GM12801 (cell line): ENCODE results near the gene RNF207.

Experiments
- CTCF ChIP-seq: IDR thresholded peaks from one replicate; pipeline ENCODE4 v1.5.1; 2011; ENCODE audit warnings: control low read depth; ENCODE audit not compliant: insufficient read length; ENCODE audit errors: extremely low read depth

Gene RNF207

DNA sequence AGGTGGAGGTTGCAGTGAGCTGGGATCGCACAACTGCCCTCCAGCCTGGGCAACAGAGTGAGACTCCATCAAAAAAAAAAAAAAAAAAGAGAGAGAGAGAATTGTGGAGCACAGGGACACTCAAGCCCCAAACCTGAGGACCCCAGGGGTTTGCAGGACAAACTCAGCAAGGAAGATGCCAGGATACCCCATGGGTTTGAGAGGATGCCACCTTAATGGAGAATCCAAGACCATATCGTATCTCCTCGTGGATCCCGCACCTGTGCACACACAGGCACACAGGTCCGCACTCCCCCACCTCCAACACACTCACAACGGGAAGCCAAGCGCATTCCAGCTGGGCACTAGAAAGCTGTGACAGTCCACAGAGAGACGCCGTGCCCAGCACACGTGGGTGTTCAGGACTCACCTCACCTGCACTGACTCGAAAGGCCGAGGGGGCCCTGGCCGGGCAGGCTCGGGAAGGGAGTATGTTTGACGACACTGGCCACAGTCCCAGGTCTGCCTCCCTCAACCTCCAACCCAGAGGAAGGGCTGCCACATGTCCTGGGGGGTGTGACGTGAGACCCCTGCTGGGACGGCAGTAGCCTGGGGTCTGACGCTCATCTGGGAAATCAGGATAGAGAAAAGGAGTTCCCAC, 36.9 kb upstream of the RNF207 start:
- no peak for TF ChIP-seq CTCF

DNA sequence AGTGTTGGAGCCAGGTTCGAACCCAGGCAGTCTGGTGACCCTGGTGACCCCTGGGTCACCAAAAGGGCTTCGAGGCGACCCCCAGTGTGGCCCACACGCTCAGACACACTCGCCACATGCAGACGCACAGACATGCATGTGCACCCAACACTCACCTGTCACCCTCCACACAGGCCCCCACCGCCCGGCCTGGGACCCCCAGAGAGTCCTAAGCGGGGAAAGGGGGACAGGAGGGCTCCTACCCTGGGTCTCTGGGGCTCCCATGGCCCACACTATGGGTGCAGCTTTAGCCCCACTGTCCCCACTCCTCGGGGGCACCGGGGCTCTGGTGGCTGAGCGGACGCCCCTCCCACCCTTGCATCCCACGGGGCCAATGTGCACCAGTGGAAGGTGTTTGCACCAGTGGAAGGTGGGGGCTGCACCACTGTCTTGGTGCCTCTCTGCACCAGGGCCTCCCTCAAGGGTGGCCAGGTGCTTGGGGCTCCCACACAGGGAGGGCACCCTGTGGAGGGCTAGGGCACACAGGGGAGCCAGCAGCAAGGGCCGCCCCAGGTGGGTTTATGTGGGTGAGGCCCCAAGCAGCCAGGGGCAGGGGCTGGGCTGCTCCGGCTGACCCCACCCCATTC, 35.7 kb upstream of the RNF207 start:
- no peak for TF ChIP-seq CTCF

DNA sequence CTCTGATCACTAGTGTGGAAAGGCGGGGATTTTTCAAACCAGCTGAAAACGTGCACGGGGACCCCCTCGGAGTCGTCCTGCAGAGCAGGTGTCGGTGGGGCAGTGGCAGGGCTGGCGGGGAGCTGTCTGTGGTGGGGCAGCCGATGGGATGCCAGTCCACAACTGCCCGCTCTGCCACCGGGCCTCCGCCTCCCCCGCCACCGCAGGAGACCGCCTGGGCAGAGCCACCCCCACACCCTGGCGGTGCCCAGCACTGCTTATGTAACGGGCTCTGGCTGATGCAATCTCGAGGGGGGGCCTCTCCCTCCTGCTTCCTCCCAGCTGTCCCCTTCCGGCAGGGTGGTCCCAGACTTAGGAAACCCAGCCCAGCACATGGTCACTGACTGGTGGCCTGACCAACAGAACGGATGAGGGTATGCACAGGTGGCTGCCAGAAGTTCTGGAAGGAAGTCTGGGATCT, 35.1 kb upstream of the RNF207 start:
- TF ChIP-seq CTCF: no peak

GRCh38 chr1:6171548-6172124, 34.3 kb upstream of the RNF207 start:
- TF ChIP-seq CTCF: no peak

- no peak for TF ChIP-seq CTCF
These were observed 33.4 kb upstream of the RNF207 start for GRCh38 chr1:6172549-6172948.

DNA sequence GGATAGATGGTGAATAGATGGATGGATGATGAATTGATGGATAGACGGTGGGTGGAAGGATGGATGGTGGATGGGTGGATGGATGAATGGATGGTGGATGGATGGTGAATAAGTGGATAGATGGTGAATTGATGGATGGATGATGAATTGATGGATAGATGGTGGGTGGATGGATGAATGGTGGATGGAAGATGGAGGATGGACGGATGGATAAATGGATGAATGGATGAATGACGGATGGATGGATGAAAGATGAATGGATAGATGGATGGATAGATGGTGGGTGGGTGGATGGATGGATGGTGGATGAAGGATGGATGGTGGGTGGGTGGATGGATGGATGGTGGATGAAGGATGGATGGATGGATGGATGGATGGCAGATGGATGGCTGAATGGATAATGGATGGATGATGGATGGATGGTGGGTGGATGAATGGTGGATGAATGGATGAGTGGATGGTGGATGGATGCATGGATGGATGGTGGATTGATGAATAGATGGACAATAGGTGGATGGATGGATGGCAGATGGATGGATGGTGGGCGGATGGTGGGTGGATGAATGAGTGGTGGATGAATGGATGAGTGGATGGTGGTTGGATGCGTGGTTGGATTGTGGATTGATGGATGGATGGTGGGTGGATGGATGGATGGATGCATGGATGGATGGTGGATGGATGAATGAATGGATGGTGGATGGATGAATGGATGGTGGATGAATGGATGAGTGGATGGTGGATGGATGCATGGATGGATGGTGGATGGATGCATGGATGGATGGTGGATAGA, 31.1 kb upstream of the RNF207 start:
- TF ChIP-seq CTCF: no peak

DNA sequence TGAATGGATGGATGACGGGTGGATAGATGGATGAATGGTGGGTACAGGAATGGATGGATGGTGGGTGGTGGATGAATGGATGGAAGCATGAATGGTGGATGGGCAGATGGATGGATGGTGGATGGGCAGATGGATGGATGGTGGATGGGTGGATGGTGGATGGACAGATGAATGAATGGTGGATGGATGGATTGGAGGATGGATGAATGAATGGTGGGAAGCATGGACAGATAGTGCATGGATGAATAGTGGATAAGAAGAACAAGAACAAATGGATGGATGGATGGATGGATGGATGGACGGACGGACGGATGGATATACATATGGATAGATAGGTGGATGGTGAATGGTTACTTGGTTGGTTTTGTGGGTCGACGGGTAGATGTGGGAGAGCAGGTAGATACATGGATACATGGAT, 30.5 kb upstream of the RNF207 start:
- TF ChIP-seq CTCF: no peak
